Vagina (tissue), 2 donors: ENCODE results near the gene CEP85. TPM values are rescaled to one million over a fixed set of nuclear protein-coding genes. Genes with fewer than 3 reads are reported as not detected.
"Not testable (repeated sequence)": the region's sequence is repeated elsewhere in the genome, so short reads cannot be mapped to it uniquely, and the experiment has no call there.

Source experiments
- DNase-seq, 2 donors: peaks; one replicate each; pipeline ENCODE4 v3.0.0-alpha.2; 2017; ENCODE audit errors: extremely low spot score in 2 of 2
- H3K27ac ChIP-seq: fragments of 200-600 bp; sonication (generic); one replicate; pipeline ENCODE4 v1.5.1; 2019
- H3K27me3 ChIP-seq: fragments of 200-600 bp; sonication (generic); one replicate; pipeline ENCODE4 v1.5.1; 2019
- H3K36me3 ChIP-seq, 2 donors: fragments of 200-600 bp; sonication (generic); one replicate each; pipeline ENCODE4 v1.5.1; 2017 to 2019
- H3K4me1 ChIP-seq: fragments of 200-600 bp; sonication (generic); one replicate; pipeline ENCODE4 v1.5.1; 2019
- H3K4me3 ChIP-seq, 2 donors: fragments of 200-600 bp; sonication (generic); 1 replicate in 1 of 2; 2 replicates in 1 of 2; pipeline ENCODE4 v1.5.1; 2016 to 2019
- H3K9me3 ChIP-seq: fragments of 200-600 bp; sonication (generic); one replicate; pipeline ENCODE4 v1.5.1; 2019
- CTCF ChIP-seq, 3 experiments: fragments of 450-650 bp in 2 of 3; fragments of 200-600 bp in 1 of 3; sonication (generic) in 1 of 3; IDR thresholded peaks; one replicate each; pipeline ENCODE4 v1.5.1; 2017 to 2019; ENCODE audit warnings: antibody characterized with exemption in 3 of 3, mild to moderate bottlenecking in 2 of 3, moderate library complexity in 2 of 3
- POLR2A ChIP-seq, 2 donors: fragments of 450-650 bp; IDR thresholded peaks; one replicate each; pipeline ENCODE4 v1.6.1; 2017; ENCODE audit warnings: antibody characterized with exemption in 2 of 2, mild to moderate bottlenecking in 2 of 2, moderate library complexity in 2 of 2
- POLR2AphosphoS5 ChIP-seq, 2 donors: sonication (generic); formaldehyde crosslinking; IDR thresholded peaks; one replicate each; pipeline ENCODE4 v1.9.0; 2017; ENCODE audit warnings: antibody characterized with exemption in 2 of 2, mild to moderate bottlenecking in 2 of 2, low read depth in 1 of 2; ENCODE audit not compliant: insufficient read depth in 1 of 2
- intact Hi-C: fragments of 100-400 bp; cut with DNase I; formaldehyde crosslinking; loops from one replicate; pipeline ENCODE4 v1.15.1; 2023
- total RNA-seq: library from RNA; depleted of rRNA; stranded (reverse); fragments of >200 nt; gene quantifications from one replicate; pipeline ENCODE4 v1.2.3, GENCODE V29; 2016

CEP85 gene
- total RNA-seq, 1 donor from 2014 or later = 9.1 TPM

GRCh38 chr1:26291433-26291832 is 57.4 kb downstream of the CEP85 start:
- no peak overlapping the region for H3K4me3 ChIP-seq
- no peaks in the 10 kb centered on the region for H3K36me3 ChIP-seq
- TF ChIP-seq POLR2A (IDR thresholded peaks at IDR 0.05) (no peak), POLR2AphosphoS5 (IDR thresholded peaks at IDR 0.05; ENCODE audit: insufficient read depth in 1 of 2, low read depth in 1 of 2) (no peak), CTCF (IDR thresholded peaks at IDR 0.05) (no peak)
- intact Hi-C loops = no loop called here
- H3K27me3 ChIP-seq = no peaks in the 10 kb centered on the region
- peak in 1 of 2 donors; percentile 76 for DNase-seq
- peaks cover 46% of the 10 kb centered on the region for H3K4me1 ChIP-seq
- H3K9me3 ChIP-seq = no peaks in the 10 kb centered on the region
- no peak overlapping the region for H3K27ac ChIP-seq

GRCh38 chr1:26291939-26292338 is 57.9 kb downstream of the CEP85 start:
- H3K36me3 ChIP-seq = no peaks in the 10 kb centered on the region
- H3K27me3 ChIP-seq = no peaks in the 10 kb centered on the region
- no peak overlapping the region for H3K27ac ChIP-seq
- H3K4me3 ChIP-seq = no peak overlapping the region
- H3K9me3 ChIP-seq = no peaks in the 10 kb centered on the region
- intact Hi-C loops = no loop called here
- TF ChIP-seq CTCF (IDR thresholded peaks at IDR 0.05) (no peak), POLR2AphosphoS5 (IDR thresholded peaks at IDR 0.05; ENCODE audit: insufficient read depth in 1 of 2, low read depth in 1 of 2) (no peak), POLR2A (IDR thresholded peaks at IDR 0.05) (no peak)
- no peak for DNase-seq
- H3K4me1 ChIP-seq = peaks cover 43% of the 10 kb centered on the region

- peaks cover 35% of the 10 kb centered on the region for H3K4me1 ChIP-seq
- DNase-seq, H3K27me3 ChIP-seq, H3K9me3 ChIP-seq, H3K36me3 ChIP-seq, intact Hi-C loops, H3K27ac ChIP-seq, H3K4me3 ChIP-seq: not testable (repeated sequence)
Measured at GRCh38 chr1:26292735-26293134, 58.7 kb downstream of the CEP85 start.

- Histone ChIP-seq H3K4me3 (no peak overlapping the region), H3K4me1 (peaks cover 24% of the 10 kb centered on the region), H3K36me3 (no peaks in the 10 kb centered on the region), H3K27ac (no peak overlapping the region), H3K27me3 (no peaks in the 10 kb centered on the region), H3K9me3 (no peaks in the 10 kb centered on the region)
- TF ChIP-seq POLR2A (IDR thresholded peaks at IDR 0.05) (no peak), CTCF (IDR thresholded peaks at IDR 0.05) (no peak), POLR2AphosphoS5 (IDR thresholded peaks at IDR 0.05; ENCODE audit: insufficient read depth in 1 of 2, low read depth in 1 of 2) (no peak)
- intact Hi-C loops = no loop called here
- peak in 1 of 2 donors; percentile 81 for DNase-seq
Measured at GRCh38 chr1:26293911-26294463, 60.0 kb downstream of the CEP85 start.

GRCh38 chr1:26295194-26296138 is 61.5 kb downstream of the CEP85 start:
- H3K9me3 ChIP-seq = no peaks in the 10 kb centered on the region
- no peaks in the 10 kb centered on the region for H3K27me3 ChIP-seq
- no peaks in the 10 kb centered on the region for H3K36me3 ChIP-seq
- intact Hi-C loops = no loop called here
- TF ChIP-seq POLR2AphosphoS5 (IDR thresholded peaks at IDR 0.05; ENCODE audit: insufficient read depth in 1 of 2, low read depth in 1 of 2) = no peak
- no peak for TF ChIP-seq POLR2A (IDR thresholded peaks at IDR 0.05)
- TF ChIP-seq CTCF (IDR thresholded peaks at IDR 0.05) = no peak
- H3K4me1 ChIP-seq = peaks cover 12% of the 10 kb centered on the region
- no peak overlapping the region for H3K4me3 ChIP-seq
- H3K27ac ChIP-seq = no peak overlapping the region
- DNase-seq = peak in 1 of 2 donors; percentile 81
